Stimulated activated CD4-positive, alpha-beta T cell treated with anti-CD3 and anti-CD28 coated beads, TNF-alpha, amount 100 ng/mL, for 24 hours (primary cell): Measurements from ENCODE around the gene OR3A1.
"Not testable (repeated sequence)": the region's sequence is repeated elsewhere in the genome, so short reads cannot be mapped to it uniquely, and the experiment has no call there.

Experiments used
- DNase-seq, 3 experiments: peaks; one replicate each; pipeline ENCODE4 v3.0.0-alpha.2; 2020; ENCODE audit warnings: low read depth in 3 of 3

The OR3A1 gene, protein sequence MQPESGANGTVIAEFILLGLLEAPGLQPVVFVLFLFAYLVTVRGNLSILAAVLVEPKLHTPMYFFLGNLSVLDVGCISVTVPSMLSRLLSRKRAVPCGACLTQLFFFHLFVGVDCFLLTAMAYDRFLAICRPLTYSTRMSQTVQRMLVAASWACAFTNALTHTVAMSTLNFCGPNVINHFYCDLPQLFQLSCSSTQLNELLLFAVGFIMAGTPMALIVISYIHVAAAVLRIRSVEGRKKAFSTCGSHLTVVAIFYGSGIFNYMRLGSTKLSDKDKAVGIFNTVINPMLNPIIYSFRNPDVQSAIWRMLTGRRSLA

DNA sequence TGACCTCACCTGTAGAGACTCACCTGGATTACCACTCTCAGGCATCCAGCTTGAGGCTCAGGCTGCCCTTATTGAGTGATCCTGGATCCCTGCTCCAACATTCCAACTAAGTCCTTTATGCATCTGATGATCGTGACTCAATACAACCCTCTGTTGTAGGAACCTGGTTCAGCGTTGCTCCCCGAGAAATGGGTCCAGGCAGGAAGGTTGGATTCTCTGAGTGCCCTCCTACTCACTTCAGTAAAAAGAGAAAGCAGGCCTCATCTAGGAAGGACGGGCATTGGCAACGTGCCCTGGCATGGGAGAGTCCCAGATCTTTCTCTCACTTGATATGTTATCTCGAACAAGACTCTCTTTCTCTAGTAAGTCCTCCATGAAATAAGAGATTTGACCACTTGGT is at the start of gene OR3A1:
Gene OR3A1, minus strand, starts transcription at position 101 of the 400 bp plus-strand sequence. CDS start 5,778 bp downstream, outside the sequence.
- DNase-seq = no peak

DNA sequence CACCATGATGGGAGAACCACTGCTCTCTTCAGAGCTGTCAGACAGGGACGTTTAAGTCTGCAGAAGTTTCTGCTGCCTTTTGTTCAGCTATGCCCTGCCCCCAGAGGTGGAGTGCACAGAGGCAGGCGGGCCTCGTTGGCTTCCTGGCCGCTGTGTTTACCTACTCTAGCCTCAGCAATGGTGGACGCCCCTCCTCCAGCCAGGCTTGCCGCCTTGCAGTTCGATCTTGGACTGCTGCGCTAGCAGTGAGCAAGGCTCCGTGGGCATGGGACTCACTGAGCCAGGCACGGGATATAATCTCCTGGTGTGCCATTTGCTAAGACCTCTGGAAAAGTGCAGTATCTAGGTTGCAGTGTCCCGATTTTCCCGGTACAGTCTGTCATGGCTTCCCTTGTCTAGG is 44.6 kb upstream of the OR3A1 start:
- DNase-seq = not testable (repeated sequence)

DNA sequence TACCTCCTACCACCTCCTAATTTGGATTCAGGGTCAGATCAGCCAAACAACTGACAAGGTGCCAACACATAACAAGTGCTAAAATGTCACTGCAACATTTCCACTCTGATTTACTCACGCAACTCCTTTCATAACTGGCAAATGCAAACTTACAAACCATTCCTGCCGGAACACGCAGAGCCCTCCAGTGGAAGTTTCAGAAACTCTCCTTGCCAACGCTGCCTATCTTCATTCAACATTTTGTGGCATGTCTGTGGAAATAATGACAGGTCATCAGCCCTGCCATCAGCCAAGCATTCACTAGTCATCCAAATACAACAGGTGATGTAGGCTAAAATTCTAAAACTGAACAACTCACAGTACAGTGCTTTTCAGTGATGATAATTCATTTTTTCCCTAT is 37.7 kb upstream of the OR3A1 start:
- DNase-seq = no peak

DNA sequence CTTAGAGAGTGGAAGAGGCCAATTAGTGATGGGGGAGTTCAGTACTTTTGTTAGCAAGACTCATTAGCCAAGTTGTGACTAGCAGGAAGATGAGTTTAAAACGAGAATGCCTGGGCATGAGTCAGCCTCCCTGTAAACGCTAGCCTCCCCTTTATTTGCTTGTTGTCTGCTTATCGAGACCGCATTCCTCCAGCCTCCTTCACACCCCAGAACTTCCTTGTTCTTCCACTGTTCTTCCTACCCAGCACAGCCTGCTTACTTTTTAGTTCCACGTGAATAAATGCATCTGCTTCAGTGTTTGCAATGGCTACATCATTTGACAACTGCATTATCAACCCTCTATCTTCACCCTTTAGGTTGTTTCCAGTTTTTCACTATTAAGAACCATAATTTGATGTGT is 20.2 kb upstream of the OR3A1 start:
- no peak for DNase-seq

DNA sequence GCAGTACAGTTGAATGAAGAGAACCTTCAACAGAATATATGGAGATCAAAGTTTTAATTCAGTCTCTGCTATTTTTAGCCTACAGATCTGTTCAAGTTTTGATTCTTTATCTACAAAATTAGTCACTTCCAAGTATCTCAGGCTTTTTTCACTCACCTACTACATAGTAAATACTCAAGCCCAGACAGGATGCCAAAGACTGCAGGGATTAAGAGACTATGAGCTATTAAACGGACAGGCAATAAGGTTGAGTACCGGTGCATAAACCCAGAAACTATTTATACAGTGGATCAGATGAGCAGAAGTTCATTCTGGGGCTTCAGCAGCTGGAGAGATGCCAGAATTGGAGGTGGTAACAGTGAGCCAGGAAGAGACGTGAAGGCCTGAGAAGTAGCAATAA is 18.7 kb upstream of the OR3A1 start:
- DNase-seq = no peak

DNA sequence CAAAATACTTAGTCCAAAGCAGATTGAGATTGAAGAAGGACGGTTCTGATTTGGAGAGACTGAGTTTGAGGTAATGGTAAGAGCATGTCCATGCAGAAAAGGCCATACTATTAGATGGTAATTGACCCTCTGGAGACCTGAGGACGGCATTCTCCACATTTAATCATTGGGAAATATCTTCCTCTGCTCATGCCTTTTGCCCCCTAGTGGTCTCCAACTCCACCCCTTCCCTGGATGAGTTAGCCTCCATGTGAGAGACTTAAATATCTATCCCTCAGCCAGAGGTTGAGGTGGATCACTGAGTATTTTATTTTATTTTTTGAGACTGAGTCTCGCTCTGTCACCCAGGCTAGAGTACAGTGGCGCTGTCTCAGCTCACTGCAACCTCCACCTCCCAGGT is 10.4 kb upstream of the OR3A1 start:
- no peak for DNase-seq

DNA sequence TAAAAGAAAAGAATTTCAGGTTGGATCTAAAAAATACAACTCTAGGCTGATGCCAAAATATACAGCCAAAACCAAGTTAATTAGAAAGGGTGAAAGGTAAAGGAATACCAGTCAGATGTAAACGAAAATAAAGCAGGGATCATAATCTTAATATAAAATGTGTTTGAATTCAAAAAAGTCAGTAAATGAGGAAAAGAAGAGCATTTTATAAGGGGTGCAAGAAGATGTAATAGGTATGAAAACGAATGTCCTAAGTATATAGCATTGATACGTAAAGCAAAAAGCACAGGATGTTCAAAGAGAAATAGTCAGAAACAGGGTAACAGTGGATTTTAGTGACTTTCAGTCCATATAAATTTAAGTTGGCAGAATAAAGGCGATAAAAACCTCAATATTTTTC is 2.5 kb downstream of the OR3A1 start:
- DNase-seq = no peak

DNA sequence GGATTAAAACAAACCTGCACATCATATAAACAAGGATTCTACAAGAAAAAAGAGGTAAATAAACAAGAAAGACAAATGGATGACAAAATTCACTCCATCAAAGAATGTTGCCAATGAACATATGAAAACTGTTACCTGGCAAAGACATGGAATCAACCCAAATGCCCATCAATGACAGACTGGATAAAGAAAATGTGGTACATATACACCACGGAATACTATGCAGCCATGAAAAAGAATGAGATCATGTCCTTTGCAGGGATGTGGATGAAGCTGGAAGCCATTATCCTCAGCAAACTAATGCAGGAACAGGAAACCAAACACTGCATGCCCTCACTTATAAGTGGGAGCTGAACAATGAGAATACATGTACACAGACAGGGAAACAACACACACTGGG is 4.6 kb downstream of the OR3A1 start:
- DNase-seq = not testable (repeated sequence)

DNA sequence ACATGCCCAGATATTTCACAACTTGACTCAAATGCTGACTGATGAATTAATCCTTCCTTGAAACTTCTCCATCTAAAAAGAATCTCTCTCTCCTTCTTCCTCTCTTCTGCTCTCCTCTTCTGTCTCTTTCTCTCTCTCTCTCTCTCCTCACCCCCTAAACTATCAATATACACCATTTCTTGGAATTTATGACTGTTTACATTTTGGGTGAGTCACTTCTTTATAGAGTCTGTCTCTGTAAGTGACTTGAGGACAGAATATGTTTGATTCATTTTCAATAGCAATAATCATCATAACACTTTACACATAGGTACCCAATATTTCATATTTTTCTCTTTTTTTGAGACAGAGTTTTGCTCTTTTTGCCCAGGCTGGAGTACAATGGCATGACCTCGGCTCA is 15.3 kb downstream of the OR3A1 start:
- no peak for DNase-seq

DNA sequence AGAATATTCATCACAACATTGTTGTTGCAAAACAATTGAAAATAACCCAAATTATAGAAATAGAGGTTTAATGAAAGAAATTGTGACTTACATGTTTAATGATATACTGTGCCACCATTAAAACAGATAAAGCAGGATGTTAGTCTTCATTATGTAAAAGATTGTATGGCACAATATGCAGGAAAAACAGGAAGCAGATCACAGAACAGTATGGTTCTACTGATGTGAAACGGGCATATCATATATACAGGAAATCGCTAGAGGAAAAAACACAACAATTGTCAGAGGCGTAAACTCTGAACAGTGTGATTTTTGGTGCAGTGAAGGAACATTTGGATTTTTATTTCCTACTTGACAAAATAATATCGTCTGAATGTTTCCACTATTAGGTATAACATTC is 22.0 kb downstream of the OR3A1 start:
- DNase-seq = no peak

DNA sequence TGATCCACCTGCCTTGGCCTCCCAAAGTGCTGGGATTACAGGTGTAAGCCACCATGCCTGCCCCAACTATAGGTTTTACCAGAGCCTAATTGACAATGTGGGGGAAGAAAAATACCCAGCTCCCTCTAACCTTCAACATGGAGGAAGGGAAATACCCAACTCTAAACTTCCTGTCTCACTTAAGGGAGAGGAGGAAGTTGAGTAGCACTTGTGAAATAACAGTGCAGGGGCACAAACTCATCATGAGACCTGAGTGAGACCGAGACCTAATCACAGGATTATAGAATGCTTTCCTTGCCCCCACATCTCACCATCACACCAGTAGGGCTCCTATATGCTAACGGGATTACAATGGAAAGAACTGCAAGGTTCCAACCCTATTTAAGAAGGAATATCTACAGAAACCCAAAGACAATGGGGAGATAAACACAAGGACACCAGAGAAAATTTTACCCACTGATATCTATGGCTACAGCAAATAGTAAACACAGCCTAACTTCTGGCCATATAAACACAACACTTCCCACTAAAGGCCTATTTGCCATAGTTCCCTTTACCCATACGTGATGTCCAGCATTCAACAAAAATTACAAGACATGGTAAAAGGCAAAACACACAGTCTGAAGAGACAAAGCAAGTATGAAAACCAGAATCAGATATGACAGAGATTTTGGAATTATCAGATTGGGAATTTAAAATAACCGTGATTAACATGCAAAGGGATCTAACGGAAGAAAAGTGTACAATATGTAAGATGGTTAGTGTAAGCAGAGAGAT is 26.9 kb downstream of the OR3A1 start:
- no peak for DNase-seq

DNA sequence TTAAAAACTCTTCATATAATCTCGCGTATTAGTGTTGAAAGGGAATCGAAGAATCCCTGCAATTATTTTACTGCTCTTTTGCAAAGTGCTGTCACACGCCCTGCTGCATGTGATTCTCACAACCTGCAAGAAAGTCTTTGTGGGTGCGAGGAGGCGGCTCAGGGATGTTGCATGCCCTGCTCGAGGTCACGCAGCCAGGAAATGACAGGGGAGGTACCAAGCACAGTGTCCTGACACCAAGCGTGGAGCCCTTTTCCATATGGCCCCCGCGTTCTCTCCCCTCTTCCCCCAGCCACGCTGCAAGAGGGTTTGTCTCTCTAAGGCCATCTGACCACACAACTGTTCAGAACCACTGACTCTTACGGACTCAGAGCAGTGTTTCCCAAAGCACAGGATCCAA is 37.6 kb downstream of the OR3A1 start:
- no peak for DNase-seq

DNA sequence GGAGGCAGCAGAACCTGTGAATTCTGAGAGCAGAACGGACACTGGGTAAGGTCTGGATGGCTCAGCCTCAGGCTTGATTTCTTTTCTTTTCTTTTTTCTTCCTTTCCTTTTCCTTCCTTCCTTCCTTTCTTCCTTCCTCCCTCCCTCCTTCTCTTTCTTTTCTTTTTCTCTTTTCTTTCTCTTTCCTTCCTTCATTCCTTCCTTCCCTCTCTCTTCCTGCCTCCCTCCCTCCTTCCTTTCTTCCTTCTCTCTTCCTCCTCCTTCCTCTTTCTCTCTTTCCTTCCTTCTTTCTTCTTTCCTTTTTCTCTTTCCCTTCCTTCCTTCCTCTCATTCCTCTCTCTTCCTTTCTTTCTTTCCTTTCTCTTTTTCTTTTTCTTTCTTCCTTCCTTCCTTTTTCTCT is 38.0 kb downstream of the OR3A1 start:
- DNase-seq = no peak

DNA sequence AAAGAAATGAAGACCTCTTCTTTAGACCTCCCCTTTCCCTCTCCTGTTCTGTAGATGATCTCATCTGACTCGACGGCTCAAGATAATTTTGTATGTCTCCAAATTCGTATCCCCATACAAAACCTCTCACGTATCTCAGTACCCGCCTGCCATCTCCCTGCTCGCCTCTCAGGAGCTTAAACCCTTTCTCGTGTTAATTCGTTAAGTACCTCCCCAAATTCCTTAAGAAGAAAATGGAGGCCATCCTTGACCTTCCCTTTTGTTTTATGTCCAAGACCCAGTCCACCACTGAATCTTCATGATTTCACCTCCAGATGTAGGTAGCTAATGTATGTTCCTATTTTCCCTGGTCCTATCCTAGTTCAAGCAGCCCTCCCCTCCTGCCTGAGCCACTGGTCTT is 41.6 kb downstream of the OR3A1 start:
- no peak for DNase-seq

DNA sequence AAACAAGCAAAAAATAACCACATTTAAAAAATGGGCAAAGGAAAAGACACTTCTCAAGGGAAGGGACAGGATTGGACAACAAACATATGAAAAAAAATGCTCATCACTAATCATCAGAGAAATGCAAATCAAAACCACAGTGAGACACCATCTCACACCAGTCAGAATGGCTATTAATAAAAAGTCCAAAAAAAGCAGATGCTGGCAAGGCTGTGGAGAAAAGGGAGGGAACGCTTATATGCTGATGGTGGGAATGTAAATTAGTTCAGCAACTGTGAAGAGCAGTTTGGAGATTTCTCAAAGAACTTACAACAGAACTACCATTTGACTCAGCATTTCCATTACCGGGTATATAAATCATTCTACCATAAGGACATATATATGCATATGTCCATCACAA is 49.1 kb downstream of the OR3A1 start:
- not testable (repeated sequence) for DNase-seq

DNA sequence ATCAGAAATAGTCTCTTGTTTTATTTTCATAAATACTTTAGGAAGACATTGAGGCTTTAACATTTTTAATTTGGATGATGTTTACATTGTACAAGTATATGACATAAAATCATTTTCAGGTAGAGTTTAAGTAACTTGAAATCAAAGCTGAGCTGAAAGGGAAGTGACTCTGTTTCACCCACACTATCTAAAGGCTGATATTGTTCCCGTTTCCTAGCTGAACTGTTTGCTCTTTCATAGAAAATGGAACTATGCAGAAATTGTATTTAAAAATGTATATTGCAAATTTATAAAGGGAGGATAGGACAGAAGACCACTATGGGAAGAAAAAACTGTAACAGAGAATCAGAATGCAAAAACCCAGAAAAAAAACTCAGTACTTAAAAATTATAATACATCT is 53.3 kb downstream of the OR3A1 start:
- DNase-seq = not testable (repeated sequence)

DNA sequence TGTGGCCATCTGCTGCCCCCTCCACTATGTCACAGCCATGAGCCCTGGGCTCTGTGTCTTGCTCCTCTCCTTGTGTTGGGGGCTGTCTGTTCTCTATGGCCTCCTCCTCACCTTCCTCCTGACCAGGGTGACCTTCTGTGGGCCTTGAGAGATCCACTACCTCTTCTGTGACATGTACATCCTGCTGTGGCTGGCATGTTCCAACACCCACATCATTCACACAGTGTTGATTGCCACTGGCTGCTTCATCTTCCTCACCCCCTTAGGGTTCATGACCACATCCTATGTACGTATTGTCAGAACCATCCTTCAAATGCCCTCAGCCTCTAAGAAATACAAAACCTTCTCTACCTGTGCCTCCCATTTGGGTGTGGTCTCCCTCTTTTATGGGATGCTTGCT is 57.1 kb downstream of the OR3A1 start:
- not testable (repeated sequence) for DNase-seq
